ENCODE data around the gene GJA5. TPM values are rescaled to one million over a fixed set of nuclear protein-coding genes. Genes with fewer than 3 reads are reported as not detected.

GJA5 gene
- total and polyA plus RNA-seq, 2 experiments from 2014 or later: 0.24 to 1.7 TPM

- DNase-seq (ENCODE audit: low spot score): no peak
- TF ChIP-seq ZNF114 (CRISPR knock-in tag; IDR thresholded peaks at IDR 0.05) (no peak), POLR2AphosphoS5 (IDR thresholded peaks at IDR 0.05; ENCODE audit: low read depth) (no peak), EZH2 (IDR thresholded peaks at IDR 0.05; ENCODE audit: low read depth, unreplicated experiment) (no peak), CREB1 (CRISPR knock-in tag; IDR thresholded peaks at IDR 0.05; ENCODE audit: low read depth) (no peak), REST (IDR thresholded peaks at IDR 0.05; ENCODE audit: unreplicated experiment) (no peak), ZNF462 (CRISPR knock-in tag; IDR thresholded peaks at IDR 0.05) (no peak), ZNF331 (CRISPR knock-in tag; IDR thresholded peaks at IDR 0.05; ENCODE audit: low read depth) (no peak), NANOG (IDR thresholded peaks at IDR 0.05; ENCODE audit: borderline replicate concordance) (no peak), ETS1 (IDR thresholded peaks at IDR 0.05) (no peak), STAT1 (IDR thresholded peaks at IDR 0.05; ENCODE audit: unreplicated experiment) (no peak), EZH2phosphoT487 (IDR thresholded peaks at IDR 0.05; ENCODE audit: unreplicated experiment) (no peak)
- TF ChIP-seq, protein P1, sequence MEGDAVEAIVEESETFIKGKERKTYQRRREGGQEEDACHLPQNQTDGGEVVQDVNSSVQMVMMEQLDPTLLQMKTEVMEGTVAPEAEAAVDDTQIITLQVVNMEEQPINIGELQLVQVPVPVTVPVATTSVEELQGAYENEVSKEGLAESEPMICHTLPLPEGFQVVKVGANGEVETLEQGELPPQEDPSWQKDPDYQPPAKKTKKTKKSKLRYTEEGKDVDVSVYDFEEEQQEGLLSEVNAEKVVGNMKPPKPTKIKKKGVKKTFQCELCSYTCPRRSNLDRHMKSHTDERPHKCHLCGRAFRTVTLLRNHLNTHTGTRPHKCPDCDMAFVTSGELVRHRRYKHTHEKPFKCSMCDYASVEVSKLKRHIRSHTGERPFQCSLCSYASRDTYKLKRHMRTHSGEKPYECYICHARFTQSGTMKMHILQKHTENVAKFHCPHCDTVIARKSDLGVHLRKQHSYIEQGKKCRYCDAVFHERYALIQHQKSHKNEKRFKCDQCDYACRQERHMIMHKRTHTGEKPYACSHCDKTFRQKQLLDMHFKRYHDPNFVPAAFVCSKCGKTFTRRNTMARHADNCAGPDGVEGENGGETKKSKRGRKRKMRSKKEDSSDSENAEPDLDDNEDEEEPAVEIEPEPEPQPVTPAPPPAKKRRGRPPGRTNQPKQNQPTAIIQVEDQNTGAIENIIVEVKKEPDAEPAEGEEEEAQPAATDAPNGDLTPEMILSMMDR (conservative IDR thresholded peaks at IDR 0.05; ENCODE audit: low read depth in 2 of 2): no peak
- H3K4me3 Mint-ChIP-seq: no peak overlapping the region
- peaks cover 9% of the 10 kb centered on the region for H3K4me1 Mint-ChIP-seq
- no peaks in the 10 kb centered on the region for H3F3A ChIP-seq (replicated peaks; ENCODE audit: low read depth)
- H3K36me3 Mint-ChIP-seq (ENCODE audit: low read depth): no peaks in the 10 kb centered on the region
- H3K36me3 ChIP-seq (ENCODE audit: insufficient read depth): no peaks in the 10 kb centered on the region
- H3K4me3 ChIP-seq: no peak overlapping the region
- H3K27me3 ChIP-seq (ENCODE audit: insufficient read depth): no peaks in the 10 kb centered on the region
- no peak overlapping the region for H3K27ac Mint-ChIP-seq
- H3K4me2 ChIP-seq: no peak overlapping the region
- peaks cover 6% of the 10 kb centered on the region for H3K9me2 ChIP-seq (ENCODE audit: insufficient read depth)
- H3K4me1 ChIP-seq (ENCODE audit: insufficient read depth): no peaks in the 10 kb centered on the region
- no peak overlapping the region for H3K27ac ChIP-seq (ENCODE audit: low read depth)
- no peak overlapping the region for H2AFZ ChIP-seq
- no peaks in the 10 kb centered on the region for H4K20me1 ChIP-seq (replicated peaks; ENCODE audit: insufficient read depth)
- no peaks in the 10 kb centered on the region for H3K27me3 Mint-ChIP-seq (ENCODE audit: insufficient read depth, low read depth, poor library complexity)
- no peak for ATAC-seq
- no peaks in the 10 kb centered on the region for H3K79me2 ChIP-seq (replicated peaks; ENCODE audit: insufficient read depth)
- no peaks in the 10 kb centered on the region for H3K9me3 Mint-ChIP-seq
Measured at GRCh38 chr1:147735423-147735822, 25.0 kb downstream of the GJA5 start.
